Stimulated activated CD4-positive, alpha-beta T cell treated with anti-CD3 and anti-CD28 coated beads, Interleukin-12 subunit alpha, Interleukin-12 subunit beta, amount 100 ng/mL, for 48 hours (primary cell): ENCODE data around the gene POTEJ.
"Not testable (repeated sequence)": the region's sequence is repeated elsewhere in the genome, so short reads cannot be mapped to it uniquely, and the experiment has no call there.

ENCODE experiments used
- DNase-seq, 3 donors: peaks; one replicate each; pipeline ENCODE4 v3.0.0-alpha.2; 2020; ENCODE audit warnings: low read depth in 2 of 3, low spot score in 1 of 3

The POTEJ gene

DNA sequence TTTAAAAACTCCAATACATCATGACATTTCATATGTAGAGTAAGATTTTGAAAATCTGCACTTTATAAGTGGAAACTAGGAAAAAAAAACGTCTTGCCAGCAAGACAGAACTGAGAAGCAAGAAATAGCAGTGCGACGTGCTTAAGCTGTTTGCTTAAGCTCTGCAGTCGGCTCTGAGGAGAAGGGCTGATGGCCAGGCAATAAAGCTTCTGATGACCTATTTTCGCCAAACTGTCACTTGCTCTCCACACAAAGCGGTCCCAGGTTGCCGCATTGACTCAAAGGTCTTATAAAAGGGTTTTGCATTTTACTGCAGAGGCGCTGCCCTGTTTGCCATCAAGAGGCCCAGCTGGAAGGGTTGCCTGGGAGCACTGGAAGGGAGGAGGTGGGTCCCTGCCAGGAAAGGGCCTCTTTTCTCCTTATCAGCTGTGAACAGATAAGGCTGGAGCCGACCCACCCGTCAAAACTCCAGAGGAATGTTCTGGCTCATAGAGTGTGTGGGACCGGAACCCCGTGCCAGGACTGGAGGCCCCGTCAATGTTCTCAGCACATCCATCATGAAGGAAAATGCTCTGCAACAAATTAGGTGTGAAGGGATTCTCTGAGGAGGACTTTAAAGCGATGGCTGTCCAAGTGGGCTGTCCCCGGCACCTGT lies 9.5 kb upstream of the POTEJ start:
- not testable (repeated sequence) for DNase-seq

- DNase-seq: not testable (repeated sequence)
Measured at GRCh38 chr2:130608276-130609001, 2.8 kb upstream of the POTEJ start.

DNA sequence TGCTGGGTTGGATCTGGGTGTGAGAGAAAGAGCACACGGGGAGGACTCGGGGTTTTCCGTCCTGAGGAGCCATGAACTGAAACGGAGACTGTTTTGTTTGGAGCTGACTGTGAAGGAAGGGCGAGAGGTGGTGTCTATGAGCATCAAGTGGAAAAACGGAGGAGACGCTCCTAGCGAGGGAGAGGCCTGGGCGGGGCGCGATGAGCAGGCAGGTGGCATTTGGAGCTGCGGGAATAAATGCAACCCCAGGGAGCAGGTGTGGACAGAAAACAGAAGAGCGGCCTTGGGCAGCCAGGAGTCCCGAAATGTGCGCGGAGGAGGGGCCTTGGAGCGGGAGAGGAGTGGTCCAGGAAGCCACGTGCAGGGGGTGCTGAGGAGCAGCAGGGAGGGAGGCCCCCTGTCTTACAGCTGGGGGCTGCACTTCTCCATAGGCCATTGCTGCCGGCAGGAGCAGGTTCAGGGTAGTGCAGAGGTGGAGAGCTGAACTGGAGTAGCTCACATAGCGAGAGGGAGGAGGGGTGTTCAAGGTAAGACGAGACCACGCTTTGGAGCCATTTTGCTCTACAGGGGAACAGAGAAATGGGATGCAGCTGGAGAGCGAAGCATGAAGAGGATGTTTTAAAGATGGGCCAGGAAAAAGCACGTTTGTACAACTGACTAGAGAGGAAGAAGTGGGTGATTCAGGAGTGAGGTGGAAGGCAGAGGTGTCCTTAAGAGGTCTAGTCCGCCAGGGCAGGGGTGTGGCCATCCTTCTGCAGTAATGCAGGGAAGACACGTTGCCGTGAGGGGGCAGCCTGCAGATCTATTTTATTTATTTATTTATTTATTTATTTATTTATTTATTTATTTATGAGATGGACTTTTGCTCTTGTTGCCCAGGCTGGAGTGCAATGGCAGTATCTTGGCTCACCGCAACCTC lies 2.0 kb upstream of the POTEJ start:
- DNase-seq: not testable (repeated sequence)

DNA sequence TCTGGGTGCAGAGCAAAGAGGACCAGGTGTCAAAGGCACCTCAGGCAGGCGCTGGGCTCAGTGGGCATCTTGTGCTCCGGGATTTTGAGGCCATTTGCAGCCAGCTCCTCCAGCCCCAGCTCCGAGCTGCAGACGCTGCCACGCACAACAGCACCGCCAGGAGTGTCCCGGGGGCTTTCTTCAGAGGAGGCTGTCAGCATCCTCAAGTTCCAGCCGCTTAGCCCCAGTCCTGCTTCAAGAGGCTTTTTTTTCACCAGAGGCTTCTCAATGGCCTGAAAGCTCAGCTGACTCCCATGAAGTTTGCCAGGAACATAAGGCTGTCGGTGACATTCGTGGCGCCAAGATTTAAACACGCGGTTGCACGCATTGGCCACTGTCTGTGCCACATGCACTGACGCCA lies 754 bp upstream of the POTEJ start:
- DNase-seq: not testable (repeated sequence)

DNA sequence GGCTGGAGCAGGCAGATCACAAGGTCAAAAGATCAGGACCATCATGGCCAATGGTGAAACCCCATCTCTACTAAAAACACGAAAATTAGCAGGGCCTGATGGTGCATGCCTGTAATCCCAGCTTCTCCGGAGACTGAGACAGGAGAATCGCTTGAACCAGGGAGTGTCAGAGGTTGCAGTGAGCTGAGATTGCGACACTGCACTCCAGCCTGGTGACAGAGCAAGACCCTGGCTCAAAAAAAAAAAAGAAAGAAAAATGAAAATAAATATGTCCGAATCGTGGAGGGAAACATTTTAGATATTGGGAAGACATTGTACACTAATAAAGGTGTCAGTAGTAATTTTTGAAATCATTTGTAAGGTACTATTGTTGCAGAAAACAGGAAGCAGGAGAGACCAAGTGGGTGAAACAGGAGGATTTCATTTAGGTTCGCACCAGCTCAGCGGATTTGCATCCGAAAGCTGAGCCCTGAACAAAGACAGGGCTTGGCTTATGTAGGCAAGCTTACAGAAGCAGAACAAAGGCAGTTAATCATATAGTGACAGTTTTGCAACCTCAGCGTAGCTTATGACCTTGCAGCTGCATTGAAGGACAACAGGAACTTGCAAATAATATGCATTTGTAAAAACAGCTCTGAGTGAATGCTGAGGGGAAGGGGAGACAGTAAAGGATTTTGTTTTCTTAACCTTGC lies 17.7 kb downstream of the POTEJ start:
- DNase-seq: not testable (repeated sequence)

DNA sequence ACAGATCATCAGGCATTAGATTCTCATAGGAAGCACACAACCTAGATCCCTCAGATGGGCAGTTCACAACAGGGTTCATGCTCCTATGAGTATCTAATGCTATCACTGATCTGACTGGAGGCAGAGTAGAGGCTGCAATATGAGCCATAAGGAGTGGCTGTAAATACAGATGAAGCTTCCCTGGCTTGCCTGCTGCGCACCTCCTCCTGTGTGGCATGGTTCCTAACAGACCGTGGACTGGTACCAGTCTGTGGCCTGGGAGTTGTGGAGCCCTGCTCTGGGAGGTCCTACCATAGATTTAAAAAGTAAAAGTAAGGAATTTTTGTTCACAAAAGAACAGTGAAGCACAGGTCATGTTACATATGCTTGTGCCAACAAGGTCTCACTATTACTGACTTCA lies 27.7 kb downstream of the POTEJ start:
- DNase-seq: not testable (repeated sequence)

DNA sequence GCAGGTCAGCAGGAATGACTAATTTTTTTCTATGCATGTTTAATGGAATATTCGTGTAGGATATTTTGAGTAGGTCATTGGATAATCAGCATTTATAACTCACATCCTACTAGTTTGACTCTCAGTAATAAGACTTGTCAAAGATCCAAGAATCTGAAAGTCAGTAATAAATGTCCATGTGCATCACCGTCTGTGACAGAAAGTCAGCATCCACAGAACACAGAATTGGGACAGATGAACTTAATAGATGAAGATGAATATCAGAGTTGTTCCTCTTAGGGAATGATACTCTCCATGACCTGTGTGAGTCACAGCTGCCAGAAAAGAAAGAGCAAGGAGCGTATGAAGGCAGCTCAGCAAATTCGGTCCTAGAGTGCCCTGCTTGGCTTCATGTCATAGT lies 30.4 kb downstream of the POTEJ start:
- not testable (repeated sequence) for DNase-seq

DNA sequence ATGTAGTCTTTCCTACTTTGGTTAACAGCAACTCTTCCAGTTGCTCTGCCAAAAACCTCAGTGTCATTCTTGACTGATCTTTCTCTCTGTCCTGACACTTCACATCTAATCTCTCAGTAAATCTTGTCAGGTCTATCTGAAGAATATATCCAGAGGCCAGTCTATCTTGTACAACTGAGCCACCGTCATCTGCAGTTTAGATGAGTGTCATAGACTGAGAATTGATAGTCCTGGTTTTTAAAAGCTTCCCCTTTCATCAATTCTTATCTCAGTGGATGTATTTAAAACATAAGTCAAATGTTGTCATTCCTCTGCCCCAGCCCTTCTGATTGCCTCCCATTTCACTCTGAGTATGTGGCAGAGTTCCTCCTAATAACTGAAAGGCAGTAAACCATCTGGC lies 38.0 kb downstream of the POTEJ start:
- DNase-seq: not testable (repeated sequence)

DNA sequence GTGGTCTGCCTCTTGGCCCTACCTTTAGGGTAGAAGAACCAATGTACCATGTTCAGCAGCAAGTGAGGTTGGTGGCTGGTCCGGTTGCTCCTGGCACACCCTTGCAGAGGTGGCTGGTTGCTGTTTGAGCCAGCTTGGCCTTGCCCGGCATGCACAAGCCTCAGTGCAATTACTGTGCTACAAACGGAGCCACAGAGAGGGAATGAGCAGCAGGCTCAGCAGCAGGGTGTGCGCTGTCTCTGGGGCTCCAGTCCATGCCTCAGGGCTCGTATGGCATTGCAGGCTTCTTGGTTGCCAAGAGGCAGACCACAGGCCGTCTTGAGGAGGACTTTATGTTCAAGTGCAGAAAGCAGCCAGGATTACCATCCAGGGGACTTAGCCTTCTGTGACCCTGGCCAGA lies 53.3 kb downstream of the POTEJ start:
- DNase-seq: not testable (repeated sequence)

DNA sequence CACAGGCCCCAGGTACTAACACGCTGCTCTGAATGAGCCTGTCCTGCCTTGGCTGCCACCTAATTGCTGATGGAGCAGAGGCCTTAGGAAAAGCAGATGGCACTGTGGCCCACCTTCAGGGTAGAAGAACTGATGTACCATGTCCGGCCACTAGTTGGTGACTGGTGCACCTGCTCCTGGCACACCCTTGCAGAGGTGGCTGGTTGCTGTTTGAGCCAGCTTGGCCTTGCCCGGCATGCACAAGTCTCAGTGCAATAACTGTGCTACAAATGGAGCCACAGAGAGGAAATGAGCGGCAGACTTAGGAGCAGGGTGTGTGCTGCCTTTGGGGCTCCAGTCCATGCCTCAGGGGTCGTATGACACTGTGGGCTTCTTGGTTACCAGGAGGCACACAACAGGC lies 54.4 kb downstream of the POTEJ start:
- not testable (repeated sequence) for DNase-seq

GRCh38 chr2:130667516-130667915 lies 56.3 kb downstream of the POTEJ start:
- not testable (repeated sequence) for DNase-seq

DNA sequence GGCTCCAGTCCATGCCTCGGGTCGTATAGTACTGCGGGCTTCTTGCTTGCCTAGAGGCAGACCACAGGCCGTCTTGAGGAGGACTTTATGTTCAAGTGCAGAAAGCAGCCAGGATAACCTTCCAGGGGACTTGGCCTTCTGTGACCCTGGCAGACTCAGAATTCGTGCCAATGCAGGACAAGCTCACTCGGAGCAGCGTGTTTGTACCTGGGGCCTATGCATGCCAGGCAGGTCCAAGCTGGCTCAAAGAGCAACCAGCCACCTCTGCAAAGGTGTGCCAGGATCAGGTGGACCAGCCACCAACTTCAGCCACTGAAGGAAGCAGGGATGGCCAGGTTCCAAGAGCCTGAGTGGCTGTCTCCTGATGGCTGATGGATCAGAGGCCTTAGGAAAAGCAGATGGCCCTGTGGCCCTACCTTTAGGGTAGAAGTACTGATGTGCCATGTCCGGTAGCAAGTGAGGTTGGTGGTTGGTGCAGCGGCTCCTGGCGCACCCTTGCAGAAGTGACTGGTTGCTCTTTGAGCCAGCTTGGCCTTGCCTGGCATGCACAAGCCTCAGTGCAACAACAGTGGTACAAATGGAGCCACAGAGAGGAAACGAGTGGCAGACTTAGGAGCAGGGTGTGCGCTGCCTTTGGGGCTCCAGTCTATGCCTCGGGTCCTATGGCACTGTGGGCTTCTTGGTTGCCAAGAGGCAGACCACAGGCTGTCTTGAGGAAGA lies 58.9 kb downstream of the POTEJ start:
- DNase-seq: not testable (repeated sequence)

- DNase-seq: not testable (repeated sequence)
Measured at GRCh38 chr2:130692041-130692770, 81.0 kb downstream of the POTEJ start.

DNA sequence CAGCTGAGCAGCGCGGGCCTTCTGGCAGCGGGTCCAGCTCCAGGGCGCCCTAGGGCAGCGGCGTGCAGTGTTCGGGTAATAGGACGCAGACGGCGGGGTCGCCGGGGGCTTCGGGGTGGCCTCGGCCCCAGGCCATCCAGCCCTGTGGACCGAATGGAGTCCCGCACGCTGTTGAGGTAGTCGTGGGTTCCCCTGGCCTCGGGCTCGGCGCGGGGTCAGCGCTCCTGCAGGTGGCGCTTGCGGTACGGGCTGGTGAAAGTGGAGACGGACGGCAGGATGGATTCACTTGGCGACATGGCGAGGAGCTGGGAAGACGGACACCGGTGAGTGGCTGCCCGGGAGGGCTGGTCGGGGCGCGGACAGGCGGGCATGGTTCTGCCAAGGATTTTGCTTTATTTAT lies 82.2 kb downstream of the POTEJ start:
- DNase-seq: peak in 1 of 3 donors; percentile 5

- not testable (repeated sequence) for DNase-seq
Measured at GRCh38 chr2:130703250-130703649, 92.0 kb downstream of the POTEJ start.
